Naive thymus-derived CD8-positive, alpha-beta T cell (primary cell): Measurements from ENCODE around the gene KCNAB2. TPM values are rescaled to one million over a fixed set of nuclear protein-coding genes. Genes with fewer than 3 reads are reported as not detected.

Experiments
- ATAC-seq, 2 donors: fragments of 150-1000 bp; cut with Tn5 transposase in 1 of 2; sonication (Bioruptor Pico), chemical (Tn5 transposase) in 1 of 2; 1 replicate in 1 of 2; 2 replicates in 1 of 2; pipeline ENCODE4 v1.10.0; 2021; ENCODE audit warnings: mild to moderate bottlenecking in 2 of 2, moderate library complexity in 2 of 2
- POLR2A ChIA-PET: fragments of 350-600 bp; sonication (Branson Sonifier 250); formaldehyde crosslinking; loops from one replicate; lab custom pipeline; 2021; ENCODE audit warnings: antibody characterized with exemption; lab: Charles Lee
- DNase-seq, 10 donors: peaks; one replicate each; pipeline versions ENCODE4 v3.0.0 to v3.0.0-alpha.2; 2020 to 2022
- H3K27ac Mint-ChIP-seq, 10 donors: one replicate each; pipeline ENCODE4 v1.8.0; 2020 to 2022; ENCODE audit warnings: mild to moderate bottlenecking in 10 of 10, mixed read lengths in 10 of 10, moderate library complexity in 4 of 10, inconsistent platforms in 1 of 10
- H3K27me3 Mint-ChIP-seq, 5 donors: one replicate each; pipeline ENCODE4 v1.8.0; 2021 to 2022; ENCODE audit warnings: mixed read lengths in 5 of 5
- H3K36me3 Mint-ChIP-seq, 3 donors: one replicate each; pipeline ENCODE4 v1.8.0; 2020 to 2022; ENCODE audit warnings: mixed read lengths in 3 of 3, mild to moderate bottlenecking in 2 of 3, inconsistent platforms in 1 of 3
- H3K4me1 Mint-ChIP-seq, 4 donors: one replicate each; pipeline ENCODE4 v1.8.0; 2021 to 2022; ENCODE audit warnings: mixed read lengths in 4 of 4
- H3K4me3 Mint-ChIP-seq, 10 donors: one replicate each; pipeline ENCODE4 v1.8.0; 2020 to 2022; ENCODE audit warnings: mild to moderate bottlenecking in 10 of 10, mixed read lengths in 10 of 10, moderate library complexity in 6 of 10, inconsistent platforms in 1 of 10
- H3K9me3 Mint-ChIP-seq, 9 donors: one replicate each; pipeline ENCODE4 v1.8.0; 2020 to 2022; ENCODE audit warnings: mixed read lengths in 9 of 9, mild to moderate bottlenecking in 3 of 9, inconsistent platforms in 1 of 9, moderate library complexity in 1 of 9
- polyA plus RNA-seq, 3 donors: library from polyadenylated mRNA; unstranded; fragments of 300-500 nt; fragmentation: Illumina TruSeq; gene quantifications; one replicate each; pipeline ENCODE4 v1.2.3, GENCODE V29; 2021
- total RNA-seq, 8 experiments: library from RNA in 2 of 8; stranded (reverse) in 2 of 8; gene quantifications; one replicate each; pipeline ENCODE4 v1.2.3 and lab custom pipeline; 2021 to 2026

Gene KCNAB2
- total and polyA plus RNA-seq, 5 experiments from 2014 or later: 17.8 to 190 (median 46.6) TPM

GRCh38 chr1:6104631-6105030 is 58.9 kb downstream of the KCNAB2 start:
- H3K9me3 Mint-ChIP-seq: peaks cover 0 to 2% (median 0%) of the 10 kb centered on the region in 9 donors
- no peak for ATAC-seq
- POLR2A ChIA-PET: no interaction called here

GRCh38 chr1:6105218-6105679 is 59.6 kb downstream of the KCNAB2 start:
- Mint-ChIP-seq H3K9me3 (peaks cover 0 to 2% (median 0%) of the 10 kb centered on the region in 9 donors), H3K4me3 (no peak overlapping the region), H3K27ac (no peak overlapping the region)

More at GRCh38 chr1:6104631-6105030, 58.9 kb downstream of the KCNAB2 start:
- Mint-ChIP-seq H3K27me3 (peaks cover 2 to 29% (median 23%) of the 10 kb centered on the region in 5 donors), H3K4me1 (peaks cover 0 to 10% (median 7%) of the 10 kb centered on the region in 4 donors), H3K4me3 (no peak overlapping the region), H3K27ac (peak overlapping the region in 1 of 10 donors; percentile 7), H3K36me3 (no peaks in the 10 kb centered on the region)
- peak in 2 of 10 donors; percentile 1 to 22 for DNase-seq

GRCh38 chr1:6105763-6106162 is 60.1 kb downstream of the KCNAB2 start:
- POLR2A ChIA-PET: no interaction called here
- peaks cover 2 to 30% (median 23%) of the 10 kb centered on the region in 5 donors for H3K27me3 Mint-ChIP-seq
- ATAC-seq (no peak), DNase-seq (peak in 2 of 10 donors; percentile 2 to 51)
- H3K36me3 Mint-ChIP-seq: no peaks in the 10 kb centered on the region
- peak overlapping the region in 1 of 10 donors; percentile 63 for H3K27ac Mint-ChIP-seq
- peaks cover 0 to 9% (median 6%) of the 10 kb centered on the region in 4 donors for H3K4me1 Mint-ChIP-seq
- H3K9me3 Mint-ChIP-seq: peaks cover 0 to 2% (median 0%) of the 10 kb centered on the region in 9 donors
- no peak overlapping the region for H3K4me3 Mint-ChIP-seq

More at GRCh38 chr1:6105218-6105679, 59.6 kb downstream of the KCNAB2 start:
- POLR2A ChIA-PET: no interaction called here
- Mint-ChIP-seq H3K4me1 (peaks cover 0 to 10% (median 7%) of the 10 kb centered on the region in 4 donors), H3K27me3 (peaks cover 2 to 29% (median 23%) of the 10 kb centered on the region in 5 donors), H3K36me3 (no peaks in the 10 kb centered on the region)
- ATAC-seq: no peak
- DNase-seq: peak in 2 of 10 donors; percentile 1 to 43

- Mint-ChIP-seq H3K4me1 (peaks cover 0 to 4% (median 3%) of the 10 kb centered on the region in 4 donors), H3K27me3 (peaks cover 2 to 32% (median 23%) of the 10 kb centered on the region in 5 donors), H3K27ac (no peak overlapping the region), H3K9me3 (peaks cover 0 to 2% (median 0%) of the 10 kb centered on the region in 9 donors), H3K36me3 (no peaks in the 10 kb centered on the region), H3K4me3 (no peak overlapping the region)
- DNase-seq (peak in 2 of 10 donors; percentile 2 to 58), ATAC-seq (no peak)
- POLR2A ChIA-PET: no interaction called here
Measured at GRCh38 chr1:6106321-6106731, 60.6 kb downstream of the KCNAB2 start.

GRCh38 chr1:6106977-6107376 is 61.3 kb downstream of the KCNAB2 start:
- DNase-seq: no peak
- ATAC-seq: no peak
- H3K4me3 Mint-ChIP-seq: no peak overlapping the region
- peaks cover 0 to 2% (median 0%) of the 10 kb centered on the region in 9 donors for H3K9me3 Mint-ChIP-seq
- H3K36me3 Mint-ChIP-seq: no peaks in the 10 kb centered on the region
- peaks cover 2 to 32% (median 23%) of the 10 kb centered on the region in 5 donors for H3K27me3 Mint-ChIP-seq
- peaks cover 0 to 3% (median 1%) of the 10 kb centered on the region in 4 donors for H3K4me1 Mint-ChIP-seq
- H3K27ac Mint-ChIP-seq: no peak overlapping the region
- POLR2A ChIA-PET: no interaction called here

GRCh38 chr1:6107409-6108356 is 62.0 kb downstream of the KCNAB2 start:
- peak in 1 of 10 donors; percentile 26 for DNase-seq
- Mint-ChIP-seq H3K27me3 (peaks cover 2 to 32% (median 23%) of the 10 kb centered on the region in 5 donors), H3K4me3 (no peak overlapping the region), H3K27ac (peak overlapping the region in 1 of 10 donors; percentile 8), H3K36me3 (no peaks in the 10 kb centered on the region), H3K4me1 (peaks cover 0 to 3% (median 1%) of the 10 kb centered on the region in 4 donors), H3K9me3 (peaks cover 0 to 2% (median 0%) of the 10 kb centered on the region in 9 donors)
- POLR2A ChIA-PET: no interaction called here
- ATAC-seq: no peak

- peaks cover 0 to 2% (median 0%) of the 10 kb centered on the region in 9 donors for H3K9me3 Mint-ChIP-seq
- POLR2A ChIA-PET: no interaction called here
- DNase-seq (no peak), ATAC-seq (no peak)
- peak overlapping the region in 1 of 10 donors; percentile 8 for H3K27ac Mint-ChIP-seq
- no peak overlapping the region for H3K4me3 Mint-ChIP-seq
- H3K27me3 Mint-ChIP-seq: peaks cover 2 to 32% (median 23%) of the 10 kb centered on the region in 5 donors
- H3K36me3 Mint-ChIP-seq: no peaks in the 10 kb centered on the region
- peaks cover 0 to 3% (median 0%) of the 10 kb centered on the region in 4 donors for H3K4me1 Mint-ChIP-seq
Measured at GRCh38 chr1:6108476-6108875, 62.8 kb downstream of the KCNAB2 start.

- POLR2A ChIA-PET: no interaction called here
- peak; percentile 46 to 50 for ATAC-seq
- Mint-ChIP-seq H3K9me3 (peaks cover 0 to 2% (median 0%) of the 10 kb centered on the region in 9 donors), H3K4me1 (peaks cover 0 to 3% (median 0%) of the 10 kb centered on the region in 4 donors), H3K27ac (peak overlapping the region in 1 of 10 donors; percentile 8), H3K27me3 (peaks cover 2 to 32% (median 23%) of the 10 kb centered on the region in 5 donors), H3K36me3 (no peaks in the 10 kb centered on the region), H3K4me3 (no peak overlapping the region)
- DNase-seq: peak in 4 of 10 donors; percentile 15 to 60 (median 24)
Measured at GRCh38 chr1:6108937-6109614, 63.4 kb downstream of the KCNAB2 start.

GRCh38 chr1:6109688-6110087 is 64.0 kb downstream of the KCNAB2 start:
- peaks cover 2 to 32% (median 23%) of the 10 kb centered on the region in 5 donors for H3K27me3 Mint-ChIP-seq
- H3K9me3 Mint-ChIP-seq: peaks cover 0 to 2% (median 0%) of the 10 kb centered on the region in 9 donors
- POLR2A ChIA-PET: no interaction called here
- peak in 2 of 10 donors; percentile 0 to 60 for DNase-seq
- H3K27ac Mint-ChIP-seq: no peak overlapping the region
- no peaks in the 10 kb centered on the region for H3K36me3 Mint-ChIP-seq
- H3K4me1 Mint-ChIP-seq: peaks cover 0 to 3% (median 0%) of the 10 kb centered on the region in 4 donors
- H3K4me3 Mint-ChIP-seq: no peak overlapping the region
- ATAC-seq: no peak

- Mint-ChIP-seq H3K9me3 (peaks cover 0 to 2% (median 0%) of the 10 kb centered on the region in 9 donors), H3K27me3 (peaks cover 0 to 27% (median 23%) of the 10 kb centered on the region in 5 donors), H3K4me1 (peaks cover 0 to 3% (median 0%) of the 10 kb centered on the region in 4 donors), H3K4me3 (no peak overlapping the region), H3K27ac (no peak overlapping the region), H3K36me3 (no peaks in the 10 kb centered on the region)
- POLR2A ChIA-PET: interaction anchor here (0.6 kb wide), 1 partner anchor 47 kb away, joined by 4 read pairs; no protein-coding TSS in a partner anchor
- DNase-seq (peak in 2 of 10 donors; percentile 1 to 59), ATAC-seq (no peak)
Measured at GRCh38 chr1:6110326-6110725, 64.6 kb downstream of the KCNAB2 start.

- Mint-ChIP-seq H3K9me3 (peaks cover 0 to 5% (median 3%) of the 10 kb centered on the region in 9 donors), H3K27me3 (peaks cover 0 to 24% (median 22%) of the 10 kb centered on the region in 5 donors), H3K36me3 (peaks cover 0 to 5% (median 0%) of the 10 kb centered on the region in 3 donors), H3K27ac (no peak overlapping the region), H3K4me1 (peaks cover 0 to 3% (median 0%) of the 10 kb centered on the region in 4 donors), H3K4me3 (no peak overlapping the region)
- no peak for ATAC-seq
- POLR2A ChIA-PET: no interaction called here
- peak in 1 of 10 donors; percentile 50 for DNase-seq
Measured at GRCh38 chr1:6111571-6111970, 65.9 kb downstream of the KCNAB2 start.
